ENCODE results near the gene SRP9. TPM values are rescaled to one million over a fixed set of nuclear protein-coding genes. Genes with fewer than 3 reads are reported as not detected.
A peak's percentile ranks its signal among the peaks of the same experiment; 100 is the strongest.
"Not testable (repeated sequence)": the region's sequence is repeated elsewhere in the genome, so short reads cannot be mapped to it uniquely, and the experiment has no call there.

SRP9 gene
- total and polyA plus RNA-seq, 8 donors: 68.9 to 289 (median 156) TPM

DNA sequence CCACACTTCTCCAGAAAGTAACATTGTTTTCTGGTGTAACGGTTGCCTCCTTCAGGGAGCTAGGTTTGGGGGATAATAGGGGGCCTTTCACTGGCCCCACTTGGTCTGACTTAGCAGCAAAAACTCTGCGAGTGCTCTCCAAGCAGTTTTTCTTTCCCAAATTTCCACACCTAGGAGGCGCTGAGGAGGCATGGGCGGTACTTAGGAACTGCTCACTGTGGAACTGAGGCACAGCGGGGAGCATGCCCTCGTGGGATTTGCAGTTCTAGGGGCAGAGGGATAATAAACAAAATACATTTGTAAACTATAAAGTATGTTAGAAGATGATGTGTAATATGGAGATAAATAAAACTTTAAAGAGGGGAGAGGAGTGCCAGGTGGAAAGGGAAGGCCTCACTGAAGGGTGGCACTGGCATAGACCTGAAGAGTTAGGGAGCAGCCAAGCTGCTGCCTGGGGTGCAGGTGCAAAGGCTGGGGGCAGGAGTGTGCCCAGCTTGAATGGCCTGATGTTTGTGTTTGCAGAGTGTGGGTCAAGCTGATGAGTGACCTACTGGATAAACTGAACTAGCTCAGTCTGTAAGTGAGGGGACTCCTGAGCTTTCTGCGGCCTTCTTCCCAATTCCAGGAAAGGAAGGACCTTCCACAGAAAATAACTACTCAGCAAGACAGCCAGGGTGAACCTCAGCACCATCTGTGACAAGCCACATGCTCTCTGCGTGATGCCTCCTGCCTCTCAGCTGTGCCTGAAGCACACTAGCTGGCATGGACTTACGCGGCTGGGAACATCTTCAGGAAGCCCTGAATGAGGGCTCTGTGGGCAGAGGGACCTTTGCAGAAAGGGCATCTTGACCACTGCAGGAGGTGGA, 34.2 kb downstream of the SRP9 start:
- peak in 1 of 2 donors; percentile 38 for DNase-seq
- intact Hi-C loops (cut with DNase I; ENCODE audit: low total_unique reads): no loop called here
- Histone ChIP-seq H3K27ac (peak overlapping the region in 4 of 5 donors; percentile 84 to 96 (median 93)), H3K36me3 (no peaks in the 10 kb centered on the region), H3K4me3 (peak overlapping the region; percentile 69 to 82 (median 76)), H3K4me1 (peaks cover 58 to 69% (median 68%) of the 10 kb centered on the region in 4 donors), H3K27me3 (no peaks in the 10 kb centered on the region), H3K9me3 (no peaks in the 10 kb centered on the region)
- WGBS, 5 donors: 61 to 79% (median 73%) methylated on average over 10 of the region's 10 CpGs
- no peak for TF ChIP-seq POLR2AphosphoS5 (IDR thresholded peaks at IDR 0.05)
- TF ChIP-seq EP300 (IDR thresholded peaks at IDR 0.05): no peak
- TF ChIP-seq POLR2A (IDR thresholded peaks at IDR 0.05): no peak
- TF ChIP-seq, protein P1, sequence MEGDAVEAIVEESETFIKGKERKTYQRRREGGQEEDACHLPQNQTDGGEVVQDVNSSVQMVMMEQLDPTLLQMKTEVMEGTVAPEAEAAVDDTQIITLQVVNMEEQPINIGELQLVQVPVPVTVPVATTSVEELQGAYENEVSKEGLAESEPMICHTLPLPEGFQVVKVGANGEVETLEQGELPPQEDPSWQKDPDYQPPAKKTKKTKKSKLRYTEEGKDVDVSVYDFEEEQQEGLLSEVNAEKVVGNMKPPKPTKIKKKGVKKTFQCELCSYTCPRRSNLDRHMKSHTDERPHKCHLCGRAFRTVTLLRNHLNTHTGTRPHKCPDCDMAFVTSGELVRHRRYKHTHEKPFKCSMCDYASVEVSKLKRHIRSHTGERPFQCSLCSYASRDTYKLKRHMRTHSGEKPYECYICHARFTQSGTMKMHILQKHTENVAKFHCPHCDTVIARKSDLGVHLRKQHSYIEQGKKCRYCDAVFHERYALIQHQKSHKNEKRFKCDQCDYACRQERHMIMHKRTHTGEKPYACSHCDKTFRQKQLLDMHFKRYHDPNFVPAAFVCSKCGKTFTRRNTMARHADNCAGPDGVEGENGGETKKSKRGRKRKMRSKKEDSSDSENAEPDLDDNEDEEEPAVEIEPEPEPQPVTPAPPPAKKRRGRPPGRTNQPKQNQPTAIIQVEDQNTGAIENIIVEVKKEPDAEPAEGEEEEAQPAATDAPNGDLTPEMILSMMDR (IDR thresholded peaks at IDR 0.05): no peak

DNA sequence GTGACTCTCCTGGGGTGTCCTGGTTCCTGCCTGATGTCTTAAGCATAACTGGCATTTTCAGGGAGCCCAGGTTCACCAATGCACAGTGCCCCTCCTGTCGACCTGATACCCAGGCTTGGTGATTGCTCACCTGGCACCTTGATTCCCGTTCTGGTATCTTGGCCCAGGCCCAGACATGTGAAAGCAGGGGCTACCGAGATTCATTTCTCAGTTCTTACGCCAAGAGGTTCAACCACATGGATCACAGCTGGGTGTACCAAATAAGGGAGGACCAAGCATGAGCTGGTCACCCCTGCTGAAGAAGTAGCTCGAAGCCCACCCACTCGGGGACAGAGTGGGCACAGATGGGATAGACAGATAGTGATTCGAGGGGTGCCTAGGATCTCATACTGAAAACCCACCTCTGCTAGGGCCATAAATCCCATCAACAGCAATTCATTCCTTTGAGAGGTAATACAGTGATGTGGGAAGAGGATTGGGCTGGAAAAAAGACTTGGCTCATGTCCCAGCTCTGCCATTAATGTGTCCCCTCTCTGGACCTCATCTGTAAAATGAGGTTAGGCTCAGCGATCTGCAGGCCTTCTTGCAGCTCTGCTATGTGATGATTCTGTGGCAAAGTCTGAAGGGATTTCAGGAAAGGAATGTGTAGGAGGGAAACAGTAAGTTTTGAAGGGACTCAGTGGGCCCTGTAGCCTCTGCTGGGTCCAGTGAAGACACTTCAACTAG, 35.0 kb downstream of the SRP9 start:
- Histone ChIP-seq H3K9me3 (no peaks in the 10 kb centered on the region), H3K4me3 (no peak overlapping the region), H3K36me3 (no peaks in the 10 kb centered on the region), H3K4me1 (peaks cover 66 to 77% (median 76%) of the 10 kb centered on the region in 4 donors), H3K27me3 (no peaks in the 10 kb centered on the region), H3K27ac (peak overlapping the region; percentile 56 to 96 (median 92))
- no peak for DNase-seq
- intact Hi-C loops (cut with DNase I; ENCODE audit: low total_unique reads): no loop called here
- TF ChIP-seq, protein P1 (IDR thresholded peaks at IDR 0.05): no peak
- TF ChIP-seq POLR2AphosphoS5 (IDR thresholded peaks at IDR 0.05): no peak
- no peak for TF ChIP-seq EP300 (IDR thresholded peaks at IDR 0.05)
- TF ChIP-seq POLR2A (IDR thresholded peaks at IDR 0.05): no peak
- 59 to 77% (median 72%) methylated on average over 6 to 8 of the region's 8 CpGs for WGBS, 5 donors

DNA sequence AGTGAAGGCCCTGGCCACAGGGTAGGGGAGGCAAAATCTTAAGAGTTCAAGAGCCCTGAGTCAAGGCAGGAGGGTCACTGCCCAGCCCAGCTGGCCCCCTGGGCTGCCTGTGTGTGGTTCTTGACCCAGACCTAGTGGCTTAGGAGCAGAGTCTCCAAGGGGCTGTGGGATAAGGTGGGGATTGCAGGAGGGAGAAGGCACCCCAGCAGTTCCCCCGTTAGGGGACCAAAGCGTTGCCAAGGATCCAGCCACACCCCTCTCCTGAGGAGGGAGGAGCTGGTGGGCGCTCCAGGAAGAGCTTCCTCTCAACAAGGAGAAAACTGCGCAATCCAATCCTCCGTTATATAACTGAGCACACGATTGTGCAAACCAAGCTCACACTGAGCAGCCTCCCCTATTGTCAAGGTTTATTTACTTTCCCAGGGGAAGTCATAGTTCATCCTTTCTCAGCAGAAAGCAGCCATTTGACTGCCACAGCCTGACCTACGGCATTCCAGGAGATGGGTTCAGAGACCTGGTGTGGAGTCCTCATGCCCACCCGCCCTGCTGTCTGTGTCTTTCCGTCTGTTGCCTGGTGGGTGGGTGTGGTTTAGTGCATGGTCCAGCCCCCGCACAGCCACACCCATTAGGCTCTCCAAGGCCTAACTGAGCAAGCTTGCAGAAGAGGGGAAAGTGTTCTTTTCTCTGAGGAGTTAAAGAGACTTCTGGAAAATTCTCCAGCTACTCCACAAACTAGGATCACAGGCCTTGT, 35.8 kb downstream of the SRP9 start:
- no peaks in the 10 kb centered on the region for H3K27me3 ChIP-seq
- peak; percentile 42 to 80 for DNase-seq
- H3K36me3 ChIP-seq: no peaks in the 10 kb centered on the region
- peak overlapping the region; percentile 56 to 96 (median 92) for H3K27ac ChIP-seq
- intact Hi-C loops (cut with DNase I; ENCODE audit: low total_unique reads): no loop called here
- WGBS, 5 donors: 22 to 33% (median 23%) methylated on average over 10 of the region's 10 CpGs
- TF ChIP-seq, protein P1 (IDR thresholded peaks at IDR 0.05): no peak
- TF ChIP-seq POLR2AphosphoS5 (IDR thresholded peaks at IDR 0.05) (peak; percentile 66 to 72 (median 67)), EP300 (IDR thresholded peaks at IDR 0.05) (no peak), POLR2A (IDR thresholded peaks at IDR 0.05) (no peak)
- H3K4me3 ChIP-seq: peak overlapping the region in 1 of 4 donors; percentile 2
- H3K9me3 ChIP-seq: no peaks in the 10 kb centered on the region
- peaks cover 73 to 84% (median 83%) of the 10 kb centered on the region in 4 donors for H3K4me1 ChIP-seq

DNA sequence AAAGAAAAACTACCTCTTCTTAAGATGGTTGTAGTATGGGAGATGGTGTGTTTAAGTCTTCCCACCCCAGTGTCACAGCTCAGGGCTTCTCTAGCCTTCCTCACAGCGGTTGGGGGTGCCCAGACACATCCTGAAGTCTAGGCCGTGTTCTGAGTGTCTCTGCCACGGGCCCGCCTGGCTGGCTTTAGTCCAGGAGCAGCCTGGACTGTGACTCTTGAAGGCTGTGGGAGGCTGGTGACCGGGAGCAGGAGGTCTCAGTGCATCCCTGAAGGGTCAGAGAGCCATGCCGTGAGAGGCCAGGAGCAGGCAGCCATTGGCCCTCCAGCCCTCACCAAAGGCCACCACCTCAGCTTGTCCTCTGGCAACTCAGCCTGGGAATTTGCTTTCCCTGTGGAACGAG, 36.8 kb downstream of the SRP9 start:
- no peaks in the 10 kb centered on the region for H3K9me3 ChIP-seq
- no peak overlapping the region for H3K4me3 ChIP-seq
- intact Hi-C loops (cut with DNase I; ENCODE audit: low total_unique reads): no loop called here
- TF ChIP-seq, protein P1 (IDR thresholded peaks at IDR 0.05): no peak
- TF ChIP-seq POLR2AphosphoS5 (IDR thresholded peaks at IDR 0.05) (no peak), POLR2A (IDR thresholded peaks at IDR 0.05) (no peak), EP300 (IDR thresholded peaks at IDR 0.05) (no peak)
- DNase-seq: no peak
- no peaks in the 10 kb centered on the region for H3K27me3 ChIP-seq
- H3K27ac ChIP-seq: peak overlapping the region in 4 of 5 donors; percentile 64 to 96 (median 93)
- WGBS, 5 donors: 57 to 72% (median 63%) methylated on average over 7 of the region's 7 CpGs
- H3K4me1 ChIP-seq: peaks cover 80 to 90% (median 87%) of the 10 kb centered on the region in 4 donors
- H3K36me3 ChIP-seq: no peaks in the 10 kb centered on the region

DNA sequence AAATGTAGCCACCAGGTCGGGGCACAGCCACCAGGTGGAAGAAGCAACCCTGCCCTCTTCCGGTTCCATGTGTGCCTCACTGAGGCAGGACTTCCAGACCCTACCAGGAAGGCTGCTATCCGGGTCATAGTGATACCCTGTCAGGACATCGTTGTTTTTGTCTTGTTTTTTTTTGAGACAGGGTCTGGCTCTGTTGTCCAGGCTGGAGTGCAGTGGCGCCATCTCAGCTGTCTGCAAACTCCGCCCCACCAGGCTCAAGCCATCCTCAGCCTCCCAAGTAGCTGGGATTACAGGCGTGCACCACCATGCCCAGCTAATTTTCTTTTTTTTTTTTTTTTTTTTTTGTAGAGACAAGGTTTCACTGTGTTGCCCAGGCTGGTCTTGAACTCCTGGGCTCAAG, 37.5 kb downstream of the SRP9 start:
- DNase-seq; H3K36me3 ChIP-seq; H3K9me3 ChIP-seq; H3K27me3 ChIP-seq; H3K4me3 ChIP-seq; intact Hi-C loops (cut with DNase I; ENCODE audit: low total_unique reads): not testable (repeated sequence)
- peak overlapping the region in 4 of 5 donors; percentile 64 to 96 (median 93) for H3K27ac ChIP-seq
- peaks cover 87 to 93% (median 90%) of the 10 kb centered on the region in 4 donors for H3K4me1 ChIP-seq
- 80 to 97% (median 88%) methylated on average over 7 of the region's 7 CpGs for WGBS, 5 donors
